Heart left ventricle (tissue), 16 donors: ENCODE data around the gene NCOA3. TPM values are rescaled to one million over a fixed set of nuclear protein-coding genes. Genes with fewer than 3 reads are reported as not detected.
A peak's percentile ranks its signal among the peaks of the same experiment; 100 is the strongest.

Experiments
- ATAC-seq, 4 donors: fragments of 200-7000 bp; cut with Tn5 transposase; one replicate each; pipeline ENCODE4 v1.9.1; 2020 to 2022; ENCODE audit warnings: moderate library complexity in 4 of 4, mild to moderate bottlenecking in 3 of 4, moderate number of reproducible peaks in 1 of 4
- DNase-seq, 5 donors: peaks; one replicate each; pipeline ENCODE4 v3.0.0-alpha.2; 2020
- H3K27ac ChIP-seq, 12 donors: fragments of 200-600 bp; sonication (generic) in 4 of 12; one replicate each; pipeline versions ENCODE4 v1.5.0 to v1.8.0; 2016 to 2022; ENCODE audit warnings: mild to moderate bottlenecking in 2 of 12
- H3K27me3 ChIP-seq, 9 donors: fragments of 200-600 bp; sonication (generic) in 2 of 9; one replicate each; pipeline versions ENCODE4 v1.5.1 to v1.8.0; 2016 to 2022; ENCODE audit warnings: mild to moderate bottlenecking in 3 of 9
- H3K36me3 ChIP-seq, 9 donors: fragments of 200-600 bp; sonication (generic) in 2 of 9; one replicate each; pipeline versions ENCODE4 v1.5.0 to v1.8.0; 2018 to 2022; ENCODE audit warnings: mild to moderate bottlenecking in 2 of 9
- H3K4me1 ChIP-seq, 12 donors: fragments of 200-600 bp; sonication (generic) in 4 of 12; one replicate each; pipeline versions ENCODE4 v1.5.0 to v1.8.0; 2016 to 2022; ENCODE audit warnings: mild to moderate bottlenecking in 3 of 12
- H3K4me3 ChIP-seq, 12 donors: fragments of 200-600 bp; sonication (generic) in 4 of 12; one replicate each; pipeline versions ENCODE4 v1.5.0 to v1.8.0; 2017 to 2022; ENCODE audit warnings: mild to moderate bottlenecking in 9 of 12, moderate library complexity in 4 of 12
- H3K9me3 ChIP-seq, 12 donors: fragments of 200-600 bp; sonication (generic) in 4 of 12; one replicate each; pipeline versions ENCODE4 v1.5.0 to v1.8.0; 2016 to 2022; ENCODE audit warnings: mild to moderate bottlenecking in 1 of 12
- CTCF ChIP-seq, 12 donors: fragments of 200-600 bp; sonication (generic) in 4 of 12; IDR thresholded peaks; one replicate each; pipeline versions ENCODE4 v1.5.0 to v1.8.0; 2018 to 2022; ENCODE audit warnings: antibody characterized with exemption in 12 of 12, mild to moderate bottlenecking in 5 of 12
- POLR2A ChIP-seq, 2 donors: fragments of 450-650 bp; IDR thresholded peaks; one replicate each; pipeline ENCODE4 v1.6.1; 2017; ENCODE audit warnings: antibody characterized with exemption in 2 of 2, mild to moderate bottlenecking in 2 of 2, moderate library complexity in 2 of 2
- WGBS, 4 donors: extraction: QIAGEN DNeasy Blood & Tissue Kit in 2 of 4; methylation state at CpG; one replicate each; pipeline versions ENCODE4 v1.1.5 to v1.1.7; 2013 to 2018; 5-methylcytosine and 5-hydroxymethylcytosine counted together
- intact Hi-C, 10 donors: fragments of 100-400 bp; cut with DNase I; formaldehyde crosslinking; loops; one replicate each; pipeline versions ENCODE4 v1.11.1 to v1.14.2; 2022
- polyA plus RNA-seq, 2 donors: library from polyadenylated mRNA; stranded (reverse); fragments of 200-250 nt; gene quantifications; one replicate each; pipeline ENCODE4 v1.2.3, GENCODE V29; 2013
- total RNA-seq, 9 donors: library from RNA; depleted of rRNA in 2 of 9; stranded (reverse); fragments of >200 nt in 2 of 9; fragmentation: NEBNext Ultra II Directional in 3 of 9; extraction: Animal tissue kit (Norgen Biotek cat#: 25700) in 3 of 9; gene quantifications; one replicate each; pipeline versions ENCODE4 v1.1.0 to v1.2.4, GENCODE V29; 2016 to 2023
- donor health status: ischemic (EF 13 %, LVEDD 7.1; RV severe dilation, severe dysfunction).
- donor health status: healthy with polysubstance abuse.
- donor health status: DM: no; HTN: yes; CAD: no.
- donor health status: DM: no; HTN: no; CAD: no.
- donor health status: ischemic (EF 25% LVEDD 6.9; RV normal size, moderate dysfunction).
- donor health status: ischemic (EF 25% LVEDD 5.7; RV mildly dilated, moderate dysfunction).
- donor health status: healthy.
- donor health status: DM: yes; HTN: yes; CAD: no.
- donor health status: ischemic (EF 35%, LVEDD 5.7; RV mildly dilated, moderate dysfunction).
- donor health status: nonischemic (EF 11% LVEDD 7.7; RV severe dilation, severe dysfunction).
- donor health status: DM: yes; HTN: yes; CAD: no.
- donor health status: PGD.
- donor health status: ischemic (EF 29% LVEDD 5.4; RV normal size, mild dysfunction).
- donor health status: nonischemic (EF 23%, LVEDD 6.1; RV moderate dilation, normal function).

The NCOA3 gene
- total and polyA plus RNA-seq, 11 donors: 6.7 to 39.3 (median 25.3) TPM

GRCh38 chr20:47544852-47545251 lies 43.2 kb downstream of the NCOA3 start:
- 45 to 56% (median 53%) methylated on average over 2 of the region's 2 CpGs for WGBS, 4 donors
- TF ChIP-seq POLR2A (IDR thresholded peaks at IDR 0.05) (no peak), CTCF (IDR thresholded peaks at IDR 0.05) (no peak)
- Histone ChIP-seq H3K4me3 (no peak overlapping the region), H3K36me3 (no peaks in the 10 kb centered on the region), H3K9me3 (no peaks in the 10 kb centered on the region), H3K4me1 (peaks cover 6 to 72% (median 47%) of the 10 kb centered on the region in 12 donors), H3K27ac (no peak overlapping the region), H3K27me3 (no peaks in the 10 kb centered on the region)
- intact Hi-C loops: loop anchor here in 2 of 10 donors (5.0 kb wide), 2 partner anchors 33 to 38 kb away; no protein-coding TSS in a partner anchor
- DNase-seq (no peak), ATAC-seq (peak in 2 of 4 donors; percentile 54 to 58)

- Histone ChIP-seq H3K9me3 (no peaks in the 10 kb centered on the region), H3K27me3 (no peaks in the 10 kb centered on the region), H3K36me3 (no peaks in the 10 kb centered on the region), H3K4me1 (peaks cover 6 to 68% (median 44%) of the 10 kb centered on the region in 12 donors), H3K4me3 (no peak overlapping the region), H3K27ac (no peak overlapping the region)
- no peak for TF ChIP-seq POLR2A (IDR thresholded peaks at IDR 0.05)
- no peak for TF ChIP-seq CTCF (IDR thresholded peaks at IDR 0.05)
- intact Hi-C loops: loop anchor here in 2 of 10 donors (5.0 kb wide), 2 partner anchors 33 to 38 kb away; no protein-coding TSS in a partner anchor
- no peak for DNase-seq
- 97 to 100% (median 98%) methylated on average over 4 of the region's 4 CpGs for WGBS, 4 donors
- ATAC-seq: no peak
These were observed 43.8 kb downstream of the NCOA3 start for GRCh38 chr20:47545499-47545898.

- Histone ChIP-seq H3K27ac (no peak overlapping the region), H3K4me3 (no peak overlapping the region), H3K4me1 (peaks cover 6 to 67% (median 45%) of the 10 kb centered on the region in 12 donors), H3K9me3 (no peaks in the 10 kb centered on the region), H3K27me3 (no peaks in the 10 kb centered on the region), H3K36me3 (no peaks in the 10 kb centered on the region)
- 63 to 74% (median 67%) methylated on average over 13 of the region's 13 CpGs for WGBS, 4 donors
- TF ChIP-seq POLR2A (IDR thresholded peaks at IDR 0.05) (no peak), CTCF (IDR thresholded peaks at IDR 0.05) (no peak)
- intact Hi-C loops: loop anchor here in 2 of 10 donors (5.0 kb wide), 2 partner anchors 34 to 39 kb away; no protein-coding TSS in a partner anchor
- DNase-seq: peak in 1 of 5 donors; percentile 16
- no peak for ATAC-seq
These were observed 44.7 kb downstream of the NCOA3 start for GRCh38 chr20:47546184-47547033.

GRCh38 chr20:47547034-47547387 lies 45.3 kb downstream of the NCOA3 start:
- Histone ChIP-seq H3K27me3 (no peaks in the 10 kb centered on the region), H3K4me1 (peaks cover 6 to 69% (median 49%) of the 10 kb centered on the region in 12 donors), H3K36me3 (no peaks in the 10 kb centered on the region), H3K4me3 (no peak overlapping the region), H3K9me3 (no peaks in the 10 kb centered on the region), H3K27ac (no peak overlapping the region)
- no peak for ATAC-seq
- intact Hi-C loops: loop anchor here in 2 of 10 donors (5.0 kb wide), 2 partner anchors 35 to 40 kb away; no protein-coding TSS in a partner anchor
- 87 to 92% (median 88%) methylated on average over 5 of the region's 5 CpGs for WGBS, 4 donors
- TF ChIP-seq POLR2A (IDR thresholded peaks at IDR 0.05): no peak
- no peak for TF ChIP-seq CTCF (IDR thresholded peaks at IDR 0.05)
- DNase-seq: no peak
